ENCODE measurements around the gene ZNF526. TPM values are rescaled to one million over a fixed set of nuclear protein-coding genes. Genes with fewer than 3 reads are reported as not detected.
A peak's percentile ranks its signal among the peaks of the same experiment; 100 is the strongest.

ZNF526 gene
- total and polyA plus RNA-seq, 12 donors = 2.0 to 12.5 (median 6.2) TPM

DNA sequence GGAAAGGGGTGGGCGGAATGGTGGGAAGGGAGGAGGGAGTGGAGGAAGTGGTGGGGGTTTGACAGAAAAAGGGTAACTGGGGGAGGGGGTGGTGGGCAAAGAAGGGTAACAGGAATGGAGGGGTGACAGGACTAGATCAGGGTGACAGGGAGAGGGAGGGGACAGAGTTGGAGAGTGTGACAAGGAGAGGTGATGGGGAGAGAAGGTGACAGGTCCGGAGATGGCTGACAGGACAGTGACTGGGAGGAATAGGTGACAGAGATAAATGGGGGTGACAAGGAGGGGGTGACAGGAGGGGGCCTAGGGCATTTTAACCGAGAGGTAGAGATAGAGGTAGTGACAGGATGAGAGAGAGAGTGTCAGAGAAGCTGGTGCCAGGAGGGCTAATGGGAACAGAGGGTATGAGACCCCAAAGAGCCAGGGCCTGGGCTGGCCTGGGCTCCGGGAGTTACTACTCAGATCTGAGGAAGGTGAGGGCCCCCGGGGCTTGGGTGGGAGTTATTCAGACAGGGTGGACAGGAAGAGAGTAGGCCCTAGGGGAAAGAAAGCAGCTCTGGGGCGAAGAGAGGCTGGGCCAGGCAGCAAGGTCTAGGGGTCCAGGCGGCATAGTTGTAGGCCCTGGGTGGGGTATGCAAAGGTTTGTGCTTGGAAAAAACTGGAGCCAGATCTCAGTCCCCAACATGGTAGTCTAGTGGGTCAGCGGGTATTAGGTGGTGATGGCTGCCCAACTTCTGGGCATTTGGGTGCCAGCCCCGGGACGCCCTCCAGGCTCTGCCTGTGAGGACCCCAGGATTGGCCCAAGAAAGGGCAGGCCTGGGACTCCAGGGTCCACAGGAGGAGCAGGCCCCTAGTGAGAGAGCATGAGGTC is 49.6 kb downstream of the ZNF526 start:
- peak overlapping the region in 2 of 4 donors; percentile 56 to 81 for H3K4me3 ChIP-seq
- peak overlapping the region; percentile 86 to 96 (median 92) for H3K27ac ChIP-seq
- 11 to 28% (median 25%) methylated on average over 7 to 10 of the region's 10 CpGs for WGBS, 4 donors
- TF ChIP-seq POLR2A (IDR thresholded peaks at IDR 0.05) (no peak), CTCF (IDR thresholded peaks at IDR 0.05) (no peak)
- H3K27me3 ChIP-seq = no peaks in the 10 kb centered on the region
- DNase-seq = peak in 5 of 7 donors; percentile 45 to 68 (median 49)
- H3K9me3 ChIP-seq (replicated peaks in 1 of 3) = no peaks in the 10 kb centered on the region
- peaks cover 0 to 32% of the 10 kb centered on the region in 2 donors for H3K36me3 ChIP-seq (replicated peaks in 1 of 2)
- H3K4me1 ChIP-seq (replicated peaks in 1 of 2) = peaks cover 24 to 31% of the 10 kb centered on the region in 2 donors
- intact Hi-C loops (cut with DNase I) = loop anchor here in 1 of 2 donors (2.0 kb wide), 1 partner anchor 15 kb away; the partner anchor contains the start of gene ERF

GRCh38 chr19:42270346-42271044 is 50.4 kb downstream of the ZNF526 start:
- Histone ChIP-seq H3K4me1 (replicated peaks in 1 of 2) (peaks cover 24 to 38% of the 10 kb centered on the region in 2 donors), H3K4me3 (peak overlapping the region in 2 of 4 donors; percentile 56 to 81), H3K36me3 (replicated peaks in 1 of 2) (peaks cover 0 to 39% of the 10 kb centered on the region in 2 donors), H3K27me3 (no peaks in the 10 kb centered on the region), H3K9me3 (replicated peaks in 1 of 3) (no peaks in the 10 kb centered on the region), H3K27ac (peak overlapping the region; percentile 86 to 96 (median 92))
- WGBS, 4 donors = 5 to 13% (median 8%) methylated on average over 5 to 18 of the region's 18 CpGs
- DNase-seq = peak; percentile 72 to 92 (median 76)
- TF ChIP-seq POLR2A (IDR thresholded peaks at IDR 0.05) (peak; percentile 37 to 61), CTCF (IDR thresholded peaks at IDR 0.05) (no peak)
- intact Hi-C loops (cut with DNase I) = no loop called here

- 39 to 49% (median 44%) methylated on average over 2 to 3 of the region's 3 CpGs for WGBS, 4 donors
These were observed 50.9 kb downstream of the ZNF526 start for GRCh38 chr19:42271045-42271419.

More at GRCh38 chr19:42271045-42271419, 50.9 kb downstream of the ZNF526 start:
- Histone ChIP-seq H3K4me3 (peak overlapping the region in 2 of 4 donors; percentile 56 to 81), H3K27ac (peak overlapping the region in 4 of 5 donors; percentile 86 to 96 (median 92)), H3K36me3 (replicated peaks in 1 of 2) (peaks cover 0 to 39% of the 10 kb centered on the region in 2 donors), H3K4me1 (replicated peaks in 1 of 2) (peaks cover 24 to 40% of the 10 kb centered on the region in 2 donors), H3K9me3 (replicated peaks in 1 of 3) (no peaks in the 10 kb centered on the region), H3K27me3 (no peaks in the 10 kb centered on the region)
- intact Hi-C loops (cut with DNase I) = no loop called here
- peak in 3 of 7 donors; percentile 39 to 73 (median 62) for DNase-seq
- TF ChIP-seq CTCF (IDR thresholded peaks at IDR 0.05) = no peak
- no peak for TF ChIP-seq POLR2A (IDR thresholded peaks at IDR 0.05)

Measured in adrenal gland (tissue), 12 donors.